Gastroesophageal sphincter (tissue), 4 donors: ENCODE results near the gene TRRAP. TPM values are rescaled to one million over a fixed set of nuclear protein-coding genes. Genes with fewer than 3 reads are reported as not detected.

ENCODE experiments used
- ATAC-seq: fragments of 150-250 bp; one replicate; pipeline ENCODE4 v1.9.1; 2016; ENCODE audit warnings: mild to moderate bottlenecking, moderate library complexity
- H3K27ac ChIP-seq, 4 donors: fragments of 200-600 bp; sonication (generic) in 3 of 4; 1 replicate in 3 of 4; 2 replicates in 1 of 4; pipeline ENCODE4 v1.5.1; 2016 to 2019
- H3K27me3 ChIP-seq: fragments of 200-600 bp; sonication (generic); one replicate; pipeline ENCODE4 v1.5.1; 2019
- H3K36me3 ChIP-seq, 2 donors: fragments of 200-600 bp; sonication (generic); one replicate each; pipeline ENCODE4 v1.5.1; 2019; ENCODE audit warnings: control low read depth in 1 of 2
- H3K4me1 ChIP-seq, 3 donors: fragments of 200-600 bp; sonication (generic); 1 replicate in 2 of 3; 2 replicates in 1 of 3; pipeline ENCODE4 v1.5.1; 2016 to 2019; ENCODE audit warnings: control low read depth in 2 of 3
- H3K4me3 ChIP-seq, 2 donors: fragments of 200-600 bp; sonication (generic); one replicate each; pipeline ENCODE4 v1.5.1; 2019; ENCODE audit warnings: mild to moderate bottlenecking in 1 of 2, moderate library complexity in 1 of 2
- H3K9me3 ChIP-seq, 3 donors: fragments of 200-600 bp; sonication (generic); one replicate each; pipeline ENCODE4 v1.5.1; 2017 to 2019; ENCODE audit warnings: control low read depth in 2 of 3
- EP300 ChIP-seq: sonication (generic); formaldehyde crosslinking; IDR thresholded peaks from one replicate; pipeline ENCODE4 v1.6.1; 2017; ENCODE audit warnings: antibody characterized with exemption, mild to moderate bottlenecking
- POLR2A ChIP-seq, 2 donors: fragments of 450-650 bp; IDR thresholded peaks; one replicate each; pipeline ENCODE4 v1.6.1; 2017; ENCODE audit warnings: antibody characterized with exemption in 2 of 2, mild to moderate bottlenecking in 2 of 2, moderate library complexity in 1 of 2
- POLR2AphosphoS5 ChIP-seq: sonication (generic); formaldehyde crosslinking; IDR thresholded peaks from one replicate; pipeline ENCODE4 v1.6.1; 2017; ENCODE audit warnings: antibody characterized with exemption
- WGBS, 2 donors: methylation state at CpG; one replicate each; pipeline ENCODE4 v1.1.5; 2018; ENCODE audit warnings: low coverage in 1 of 2; 5-methylcytosine and 5-hydroxymethylcytosine counted together
- total RNA-seq, 4 donors: library from RNA; depleted of rRNA; stranded (reverse); fragments of >200 nt; gene quantifications; one replicate each; pipeline ENCODE4 v1.1.0, GENCODE V29; 2016
- TF ChIP-seq, protein P1 (sequence below), 4 experiments: fragments of 200-600 bp in 2 of 4; fragments of 450-650 bp in 2 of 4; sonication (generic) in 1 of 4; IDR thresholded peaks; one replicate each; pipeline ENCODE4 v1.5.1; 2017 to 2019; ENCODE audit warnings: antibody characterized with exemption in 4 of 4, mild to moderate bottlenecking in 2 of 4, moderate library complexity in 2 of 4

The TRRAP gene
- total RNA-seq, 4 donors from 2014 or later = 19.1 to 34.8 (median 28.4) TPM

DNA sequence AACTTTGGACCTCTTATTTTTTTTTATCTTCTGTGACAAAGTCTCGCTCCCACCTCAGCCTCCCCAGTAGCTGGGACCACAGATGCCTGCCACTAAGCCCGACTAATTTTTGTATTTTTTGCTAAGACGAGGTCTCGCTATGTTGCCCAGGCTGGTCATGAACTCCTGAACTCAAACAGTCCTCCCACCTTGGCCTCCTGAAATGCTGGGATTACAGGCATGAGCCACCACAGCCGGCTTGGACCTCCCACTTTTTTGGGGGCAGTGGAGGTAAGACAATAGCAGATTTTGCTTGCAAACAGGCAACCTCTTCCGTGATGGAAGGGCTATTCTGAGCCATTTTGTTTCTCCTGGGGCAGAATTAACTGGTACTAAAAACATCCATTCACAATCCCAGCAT is 1.2 kb upstream of the TRRAP start:
- no peak for ATAC-seq
- H3K9me3 ChIP-seq = no peaks in the 10 kb centered on the region
- no peak overlapping the region for H3K4me3 ChIP-seq
- peaks cover 0 to 26% (median 5%) of the 10 kb centered on the region in 3 donors for H3K4me1 ChIP-seq
- 89% methylated on average over 6 of the region's 6 CpGs; no CpG with 5 or more reads in 1 of the 2 donors for WGBS, 2 donors
- H3K27ac ChIP-seq = no peak overlapping the region
- no peak for TF ChIP-seq EP300
- no peak for TF ChIP-seq POLR2AphosphoS5
- no peak for TF ChIP-seq POLR2A (IDR thresholded peaks at IDR 0.05)
- TF ChIP-seq, protein P1, sequence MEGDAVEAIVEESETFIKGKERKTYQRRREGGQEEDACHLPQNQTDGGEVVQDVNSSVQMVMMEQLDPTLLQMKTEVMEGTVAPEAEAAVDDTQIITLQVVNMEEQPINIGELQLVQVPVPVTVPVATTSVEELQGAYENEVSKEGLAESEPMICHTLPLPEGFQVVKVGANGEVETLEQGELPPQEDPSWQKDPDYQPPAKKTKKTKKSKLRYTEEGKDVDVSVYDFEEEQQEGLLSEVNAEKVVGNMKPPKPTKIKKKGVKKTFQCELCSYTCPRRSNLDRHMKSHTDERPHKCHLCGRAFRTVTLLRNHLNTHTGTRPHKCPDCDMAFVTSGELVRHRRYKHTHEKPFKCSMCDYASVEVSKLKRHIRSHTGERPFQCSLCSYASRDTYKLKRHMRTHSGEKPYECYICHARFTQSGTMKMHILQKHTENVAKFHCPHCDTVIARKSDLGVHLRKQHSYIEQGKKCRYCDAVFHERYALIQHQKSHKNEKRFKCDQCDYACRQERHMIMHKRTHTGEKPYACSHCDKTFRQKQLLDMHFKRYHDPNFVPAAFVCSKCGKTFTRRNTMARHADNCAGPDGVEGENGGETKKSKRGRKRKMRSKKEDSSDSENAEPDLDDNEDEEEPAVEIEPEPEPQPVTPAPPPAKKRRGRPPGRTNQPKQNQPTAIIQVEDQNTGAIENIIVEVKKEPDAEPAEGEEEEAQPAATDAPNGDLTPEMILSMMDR (IDR thresholded peaks at IDR 0.05) = no peak
- H3K36me3 ChIP-seq = peaks cover 0 to 12% of the 10 kb centered on the region in 2 donors
- peaks cover 21% of the 10 kb centered on the region for H3K27me3 ChIP-seq

DNA sequence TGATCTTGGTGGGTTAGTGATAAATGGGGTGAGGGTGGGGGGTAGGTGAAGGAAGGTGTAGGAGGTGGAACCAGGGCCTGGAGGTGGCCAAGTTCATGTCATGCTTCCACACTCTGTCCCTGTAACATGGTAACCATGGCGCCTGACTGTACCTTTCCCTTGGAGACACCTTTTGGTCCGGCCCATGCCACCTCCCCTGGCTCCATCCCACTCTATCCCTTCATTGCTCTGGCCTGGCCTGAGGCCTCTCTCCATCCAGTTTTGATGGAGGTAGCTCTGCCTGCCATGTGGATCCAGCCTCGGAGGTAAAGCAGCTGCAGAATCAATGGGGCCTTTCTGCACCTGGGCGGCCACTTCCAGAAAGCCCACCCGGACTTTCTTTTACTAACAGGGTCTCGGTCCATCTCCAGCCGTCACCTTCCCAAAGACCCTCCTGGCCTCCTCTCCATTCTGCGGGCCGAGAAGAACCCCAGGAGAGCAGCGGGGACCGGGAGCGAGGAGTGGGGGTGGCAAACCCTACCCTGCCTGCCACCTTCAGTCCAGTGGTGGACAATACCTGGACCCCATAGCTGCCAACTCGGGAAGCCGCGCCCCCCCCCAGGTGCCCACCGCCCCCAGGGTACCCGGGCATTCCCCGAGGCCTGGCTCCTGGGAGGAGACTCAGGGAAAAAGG is 504 bp upstream of the TRRAP start:
- Histone ChIP-seq H3K27me3 (peaks cover 17% of the 10 kb centered on the region), H3K4me3 (peak overlapping the region; percentile 86 to 100), H3K27ac (peak overlapping the region; percentile 85 to 97 (median 91)), H3K9me3 (no peaks in the 10 kb centered on the region), H3K4me1 (peaks cover 0 to 26% (median 5%) of the 10 kb centered on the region in 3 donors), H3K36me3 (peaks cover 0 to 19% of the 10 kb centered on the region in 2 donors)
- ATAC-seq = peak; percentile 3
- 56 to 57% methylated on average over 3 to 5 of the region's 18 CpGs for WGBS, 2 donors
- TF ChIP-seq, protein P1 (IDR thresholded peaks at IDR 0.05) = no peak
- TF ChIP-seq EP300 (no peak), POLR2A (IDR thresholded peaks at IDR 0.05) (no peak), POLR2AphosphoS5 (no peak)

DNA sequence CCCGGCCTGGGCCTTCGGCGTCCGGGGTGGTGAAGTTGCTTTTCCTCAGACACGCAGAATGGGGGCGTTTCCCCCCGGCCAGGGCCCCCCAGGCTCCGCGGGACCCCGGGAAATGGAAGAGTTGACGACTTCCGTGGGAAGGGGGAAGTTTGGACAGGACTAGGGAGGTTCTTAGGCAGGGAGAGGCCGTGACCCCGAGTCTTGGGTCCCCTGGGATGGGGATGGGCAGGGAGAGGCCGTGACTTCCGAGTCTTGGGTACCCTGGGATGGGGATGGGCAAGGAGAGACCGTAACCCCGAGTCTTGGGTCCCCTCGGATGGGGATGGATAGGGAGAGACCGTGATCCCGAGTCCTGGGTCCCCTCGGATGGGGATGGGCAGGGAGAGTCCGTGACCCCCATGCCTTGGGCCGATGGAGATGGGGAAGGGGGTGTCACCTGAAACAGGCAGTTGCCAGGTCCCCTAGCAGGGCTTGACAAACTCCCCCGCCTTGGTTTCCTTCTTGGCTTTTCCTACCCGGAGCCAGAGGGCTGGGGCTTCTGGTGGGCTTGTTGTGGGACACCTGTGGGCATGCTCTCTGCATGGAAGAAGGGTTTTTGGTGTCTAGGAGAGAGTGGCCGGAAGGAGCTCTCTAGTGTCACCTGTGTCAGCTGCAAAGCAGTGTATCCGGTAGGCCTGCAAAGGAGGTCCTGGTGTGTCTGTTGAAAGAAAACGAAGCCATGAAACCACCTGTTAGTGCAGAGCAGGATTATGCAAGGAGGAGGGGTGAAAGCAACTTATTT is 1.1 kb downstream of the TRRAP start:
- peak overlapping the region; percentile 85 to 97 (median 91) for H3K27ac ChIP-seq
- H3K9me3 ChIP-seq = no peaks in the 10 kb centered on the region
- TF ChIP-seq, protein P1 (IDR thresholded peaks at IDR 0.05) = no peak
- TF ChIP-seq EP300 = no peak
- TF ChIP-seq POLR2A (IDR thresholded peaks at IDR 0.05) = no peak
- TF ChIP-seq POLR2AphosphoS5 = no peak
- 0 to 7% methylated on average over 3 to 12 of the region's 29 CpGs for WGBS, 2 donors
- H3K4me1 ChIP-seq = peaks cover 0 to 26% (median 5%) of the 10 kb centered on the region in 3 donors
- peak; percentile 4 for ATAC-seq
- peaks cover 0 to 35% of the 10 kb centered on the region in 2 donors for H3K36me3 ChIP-seq
- H3K27me3 ChIP-seq = peaks cover 9% of the 10 kb centered on the region
- H3K4me3 ChIP-seq = peak overlapping the region; percentile 86 to 100

DNA sequence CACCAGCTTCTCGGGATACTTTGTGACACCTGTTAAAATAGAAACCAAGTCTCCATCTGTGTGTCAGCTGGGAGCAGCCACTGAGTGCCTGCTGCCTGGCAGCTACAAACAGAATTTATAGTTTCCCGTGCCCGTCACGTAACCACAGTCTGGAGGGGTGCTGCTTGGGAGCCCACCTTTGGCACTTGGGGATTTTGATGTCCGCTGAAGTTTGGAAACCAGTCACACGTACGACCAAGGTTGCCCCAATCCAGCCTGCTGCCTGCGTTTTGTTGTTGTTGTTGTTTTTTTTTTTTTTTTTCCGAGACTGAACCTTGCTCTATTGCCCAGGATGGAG is 1.6 kb downstream of the TRRAP start:
- H3K4me1 ChIP-seq = peaks cover 0 to 26% (median 5%) of the 10 kb centered on the region in 3 donors
- no peak overlapping the region for H3K27ac ChIP-seq
- ATAC-seq = no peak
- H3K36me3 ChIP-seq = peaks cover 0 to 40% of the 10 kb centered on the region in 2 donors
- no peaks in the 10 kb centered on the region for H3K9me3 ChIP-seq
- peaks cover 9% of the 10 kb centered on the region for H3K27me3 ChIP-seq
- TF ChIP-seq, protein P1 (IDR thresholded peaks at IDR 0.05) = no peak
- no peak for TF ChIP-seq POLR2A (IDR thresholded peaks at IDR 0.05)
- no peak for TF ChIP-seq EP300
- TF ChIP-seq POLR2AphosphoS5 = no peak
- H3K4me3 ChIP-seq = peak overlapping the region; percentile 86 to 100
- WGBS, 2 donors = 51% methylated on average over 9 of the region's 9 CpGs; no CpG with 5 or more reads in 1 of the 2 donors
